Esophagus squamous epithelium (tissue), 4 donors: Measurements from ENCODE around the gene KLHL29.

Experiments used
- POLR2A ChIP-seq, 4 donors: fragments of 450-650 bp; IDR thresholded peaks; one replicate each; pipeline ENCODE4 v1.6.1; 2017; ENCODE audit warnings: antibody characterized with exemption in 4 of 4, mild to moderate bottlenecking in 4 of 4, moderate library complexity in 3 of 4
- TF ChIP-seq, protein P1 (sequence below), 6 experiments: fragments of 450-650 bp in 4 of 6; fragments of 200-600 bp in 2 of 6; sonication (generic) in 2 of 6; IDR thresholded peaks; one replicate each; pipeline ENCODE4 v1.5.1; 2016 to 2019; ENCODE audit warnings: antibody characterized with exemption in 6 of 6, mild to moderate bottlenecking in 4 of 6, moderate library complexity in 4 of 6

- TF ChIP-seq, protein P1, sequence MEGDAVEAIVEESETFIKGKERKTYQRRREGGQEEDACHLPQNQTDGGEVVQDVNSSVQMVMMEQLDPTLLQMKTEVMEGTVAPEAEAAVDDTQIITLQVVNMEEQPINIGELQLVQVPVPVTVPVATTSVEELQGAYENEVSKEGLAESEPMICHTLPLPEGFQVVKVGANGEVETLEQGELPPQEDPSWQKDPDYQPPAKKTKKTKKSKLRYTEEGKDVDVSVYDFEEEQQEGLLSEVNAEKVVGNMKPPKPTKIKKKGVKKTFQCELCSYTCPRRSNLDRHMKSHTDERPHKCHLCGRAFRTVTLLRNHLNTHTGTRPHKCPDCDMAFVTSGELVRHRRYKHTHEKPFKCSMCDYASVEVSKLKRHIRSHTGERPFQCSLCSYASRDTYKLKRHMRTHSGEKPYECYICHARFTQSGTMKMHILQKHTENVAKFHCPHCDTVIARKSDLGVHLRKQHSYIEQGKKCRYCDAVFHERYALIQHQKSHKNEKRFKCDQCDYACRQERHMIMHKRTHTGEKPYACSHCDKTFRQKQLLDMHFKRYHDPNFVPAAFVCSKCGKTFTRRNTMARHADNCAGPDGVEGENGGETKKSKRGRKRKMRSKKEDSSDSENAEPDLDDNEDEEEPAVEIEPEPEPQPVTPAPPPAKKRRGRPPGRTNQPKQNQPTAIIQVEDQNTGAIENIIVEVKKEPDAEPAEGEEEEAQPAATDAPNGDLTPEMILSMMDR (IDR thresholded peaks at IDR 0.05): no peak
- TF ChIP-seq POLR2A (IDR thresholded peaks at IDR 0.05): no peak
Measured at GRCh38 chr2:23509103-23509502, 124.1 kb downstream of the KLHL29 start.
